ENCODE data around the gene TMSB10.

The TMSB10 gene

DNA sequence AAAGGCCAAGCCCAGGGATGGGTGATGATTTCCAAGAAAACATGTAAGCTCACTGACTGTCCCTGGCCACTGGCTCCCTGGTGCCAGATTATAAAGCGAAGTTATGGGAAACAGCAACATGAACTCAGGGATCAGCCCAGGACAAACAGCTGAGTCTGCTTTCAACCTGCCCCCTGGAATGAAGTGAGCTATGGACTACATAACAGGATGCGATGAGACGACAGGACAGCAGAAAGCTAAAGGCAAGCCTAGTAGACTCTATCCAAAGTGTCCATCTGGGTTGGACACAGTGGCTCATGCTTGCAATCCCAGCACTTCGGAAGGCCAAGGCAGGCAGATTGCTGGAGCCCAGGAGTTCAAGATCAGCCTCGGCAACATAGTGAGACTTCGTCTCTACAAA is 48.9 kb downstream of the TMSB10 start:
- no peak overlapping the region for H3K9ac ChIP-seq (ENCODE audit: low read length)
- H3K27me3 ChIP-seq (ENCODE audit: insufficient read depth, low read length), result no peaks in the 10 kb centered on the region
- H3K36me3 ChIP-seq (ENCODE audit: insufficient read depth, low read length), result no peaks in the 10 kb centered on the region
- H3K9me2 ChIP-seq (ENCODE audit: low read depth, low read length), result no peaks in the 10 kb centered on the region
- no peak overlapping the region for H3K4me2 ChIP-seq (ENCODE audit: low read length)
- no peak for TF ChIP-seq EZH2 (IDR thresholded peaks at IDR 0.05; ENCODE audit: borderline replicate concordance, low read length)
- TF ChIP-seq, protein P1, sequence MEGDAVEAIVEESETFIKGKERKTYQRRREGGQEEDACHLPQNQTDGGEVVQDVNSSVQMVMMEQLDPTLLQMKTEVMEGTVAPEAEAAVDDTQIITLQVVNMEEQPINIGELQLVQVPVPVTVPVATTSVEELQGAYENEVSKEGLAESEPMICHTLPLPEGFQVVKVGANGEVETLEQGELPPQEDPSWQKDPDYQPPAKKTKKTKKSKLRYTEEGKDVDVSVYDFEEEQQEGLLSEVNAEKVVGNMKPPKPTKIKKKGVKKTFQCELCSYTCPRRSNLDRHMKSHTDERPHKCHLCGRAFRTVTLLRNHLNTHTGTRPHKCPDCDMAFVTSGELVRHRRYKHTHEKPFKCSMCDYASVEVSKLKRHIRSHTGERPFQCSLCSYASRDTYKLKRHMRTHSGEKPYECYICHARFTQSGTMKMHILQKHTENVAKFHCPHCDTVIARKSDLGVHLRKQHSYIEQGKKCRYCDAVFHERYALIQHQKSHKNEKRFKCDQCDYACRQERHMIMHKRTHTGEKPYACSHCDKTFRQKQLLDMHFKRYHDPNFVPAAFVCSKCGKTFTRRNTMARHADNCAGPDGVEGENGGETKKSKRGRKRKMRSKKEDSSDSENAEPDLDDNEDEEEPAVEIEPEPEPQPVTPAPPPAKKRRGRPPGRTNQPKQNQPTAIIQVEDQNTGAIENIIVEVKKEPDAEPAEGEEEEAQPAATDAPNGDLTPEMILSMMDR (IDR thresholded peaks at IDR 0.05; ENCODE audit: low read length), result no peak
- no peaks in the 10 kb centered on the region for H3K79me2 ChIP-seq (ENCODE audit: insufficient read depth, low read length)
- no peak overlapping the region for H3K27ac ChIP-seq (ENCODE audit: low read depth, low read length, poor library complexity, severe bottlenecking)
- no peak overlapping the region for H2AFZ ChIP-seq (ENCODE audit: low read length)
- H4K20me1 ChIP-seq (ENCODE audit: insufficient read depth, low read length), result no peaks in the 10 kb centered on the region
- H3K4me1 ChIP-seq (ENCODE audit: insufficient read depth, low read length, severe bottlenecking), result no peaks in the 10 kb centered on the region
- no peaks in the 10 kb centered on the region for H3K9me3 ChIP-seq (ENCODE audit: low read length)
- H3F3A ChIP-seq (ENCODE audit: insufficient read depth, low read length), result no peaks in the 10 kb centered on the region
- H3K4me3 ChIP-seq (ENCODE audit: low read depth, low read length, poor library complexity, severe bottlenecking), result no peak overlapping the region
